ENCODE results near the gene CEMIP.

The CEMIP gene

DNA sequence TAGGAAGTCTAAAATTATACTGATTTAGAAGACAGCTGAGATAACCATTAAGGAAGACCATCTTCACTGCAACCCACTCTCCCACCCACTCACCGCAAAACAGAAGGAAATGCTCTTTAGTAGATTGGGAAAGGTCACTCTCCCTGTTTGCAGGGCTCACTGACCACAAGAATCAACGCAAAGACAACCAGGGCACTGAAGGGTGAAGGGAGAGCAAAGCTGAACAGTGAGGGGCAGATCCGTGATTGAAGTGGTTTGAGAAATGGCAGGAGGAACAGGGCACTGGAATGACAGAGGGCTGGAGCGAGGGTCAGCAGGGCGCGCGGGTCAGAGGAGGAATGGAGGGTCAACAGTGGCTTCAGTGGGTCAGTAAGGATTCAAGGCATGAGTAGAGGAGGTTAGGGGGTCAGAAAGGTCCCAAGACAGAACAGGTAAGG, 209.9 kb downstream of the CEMIP start:
- no peak for DNase-seq

DNA sequence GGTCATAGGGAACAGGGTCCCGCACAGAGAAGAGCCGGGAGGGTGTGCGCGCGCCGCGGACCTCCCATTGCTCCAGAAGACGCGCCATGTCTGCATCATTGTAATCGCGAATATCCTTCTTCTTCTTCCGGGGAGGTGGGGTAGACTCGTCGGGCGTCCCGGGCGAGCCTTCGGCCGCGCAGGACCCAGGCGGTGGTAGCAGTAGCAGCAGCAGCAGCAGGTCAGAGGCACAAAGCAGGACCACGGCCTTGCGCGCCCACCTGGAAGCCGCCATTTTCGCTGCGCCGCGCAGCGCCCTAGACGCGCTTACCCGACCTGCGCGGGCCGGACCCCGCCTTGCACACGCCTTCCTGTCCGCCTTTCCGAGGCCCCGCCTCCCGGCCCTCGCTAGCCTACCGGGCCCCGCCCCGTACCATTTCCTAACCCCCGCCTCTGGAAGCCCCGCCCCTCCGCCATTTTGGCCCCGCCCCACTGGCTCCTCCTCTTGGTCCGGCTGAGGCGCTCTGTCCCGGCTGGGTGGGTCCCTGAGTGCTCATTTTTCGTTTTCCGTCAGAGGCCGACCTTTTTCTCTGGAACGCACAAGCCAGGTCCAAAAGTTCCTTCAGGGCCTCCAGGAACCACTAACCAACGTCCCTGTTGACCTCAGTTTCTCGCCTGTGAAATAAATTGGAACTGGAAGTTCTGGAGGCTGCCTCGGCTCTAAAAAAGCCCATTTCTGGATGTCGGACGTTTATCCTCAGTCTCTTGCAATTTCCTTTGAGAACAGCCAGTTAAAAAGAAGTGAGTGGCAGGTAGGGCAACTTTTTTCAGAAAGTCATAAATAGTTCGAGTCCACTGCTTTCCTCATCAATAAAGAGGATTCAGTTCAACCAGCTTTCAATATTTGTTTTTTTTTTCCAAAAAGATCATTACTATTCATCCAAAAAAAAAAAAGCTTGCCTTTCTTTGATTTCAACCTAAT, 210.6 kb downstream of the CEMIP start, which contains the start of gene MESD:
TSS of gene MESD (minus strand) at position 302 of the 961 bp plus-strand sequence. CDS start at position 274, 28 bp downstream.
- DNase-seq: peak; percentile 98

DNA sequence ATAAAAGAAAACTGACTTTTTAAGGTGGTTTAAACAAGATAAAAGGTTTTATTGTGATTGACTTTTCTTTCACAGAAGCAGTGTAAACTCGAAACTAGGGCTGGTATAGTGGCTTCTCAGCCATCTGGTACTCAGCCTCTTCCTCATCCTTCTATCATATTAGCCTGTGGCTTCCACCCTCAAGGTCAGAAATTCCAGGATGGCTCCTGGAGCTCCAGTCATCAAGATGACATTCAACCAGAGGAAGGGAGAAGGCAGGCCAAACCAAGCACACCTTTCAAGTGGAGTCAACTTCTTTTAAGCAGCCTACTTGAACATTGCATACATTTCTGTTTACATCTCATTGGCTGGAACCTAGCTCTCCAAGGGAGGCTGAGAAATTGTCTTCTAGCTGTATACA, 211.8 kb downstream of the CEMIP start:
- no peak for DNase-seq

DNA sequence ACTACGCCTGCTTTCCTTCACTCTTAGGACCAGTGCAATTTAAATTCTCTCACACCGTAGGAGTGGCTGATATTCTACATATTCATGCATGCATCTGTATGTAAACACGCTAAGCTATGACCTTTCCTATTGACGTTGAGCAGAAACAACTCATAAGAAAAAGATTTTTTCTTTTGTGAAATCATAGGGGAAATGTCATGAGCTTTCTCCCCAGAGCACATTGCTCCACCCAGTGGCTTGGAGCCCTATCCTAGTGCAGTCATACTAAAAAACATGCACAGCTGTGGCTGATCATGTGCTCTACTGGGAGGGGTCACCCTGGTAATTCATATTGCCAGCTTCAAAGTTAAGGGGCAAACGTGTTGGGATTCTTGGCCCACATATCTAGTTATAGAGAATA, 212.3 kb downstream of the CEMIP start:
- peak; percentile 83 for DNase-seq

DNA sequence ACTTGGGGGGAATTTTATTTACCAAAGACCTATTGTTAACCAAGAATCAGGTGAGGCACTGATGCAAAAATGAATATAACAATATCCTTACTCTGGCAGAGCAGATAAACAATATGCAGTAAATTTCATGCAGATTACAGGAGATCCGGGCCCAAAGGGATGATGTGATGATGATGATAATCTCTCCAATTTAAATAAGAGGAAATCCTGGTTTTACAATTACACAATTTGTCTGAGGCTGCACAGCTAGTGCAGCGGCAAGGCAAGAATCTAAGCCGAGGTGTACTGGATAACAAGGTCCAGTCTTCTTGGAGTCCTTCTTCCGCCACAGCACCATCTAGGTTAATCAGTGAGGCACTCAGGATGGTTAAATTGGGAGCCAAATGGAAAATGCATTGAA, 212.8 kb downstream of the CEMIP start:
- DNase-seq: no peak

DNA sequence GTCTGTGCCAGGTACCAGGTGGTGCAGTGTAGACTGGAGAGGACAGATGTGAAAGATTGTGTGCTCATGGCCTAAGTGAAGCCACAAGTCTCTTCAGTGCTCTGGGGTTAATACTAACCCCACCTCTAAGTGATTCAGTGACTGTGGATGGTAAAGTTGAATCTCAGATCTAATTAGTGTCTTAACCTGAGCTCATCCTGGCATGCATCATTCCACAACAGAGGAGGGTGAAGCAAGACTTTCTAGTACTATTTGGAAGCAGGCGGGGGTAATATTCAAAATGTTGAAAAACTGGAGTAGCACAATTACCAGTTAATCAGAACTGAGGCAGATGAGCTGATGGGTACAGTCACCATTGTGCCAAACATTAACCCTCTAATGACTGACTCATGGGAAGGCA, 213.3 kb downstream of the CEMIP start:
- no peak for DNase-seq

DNA sequence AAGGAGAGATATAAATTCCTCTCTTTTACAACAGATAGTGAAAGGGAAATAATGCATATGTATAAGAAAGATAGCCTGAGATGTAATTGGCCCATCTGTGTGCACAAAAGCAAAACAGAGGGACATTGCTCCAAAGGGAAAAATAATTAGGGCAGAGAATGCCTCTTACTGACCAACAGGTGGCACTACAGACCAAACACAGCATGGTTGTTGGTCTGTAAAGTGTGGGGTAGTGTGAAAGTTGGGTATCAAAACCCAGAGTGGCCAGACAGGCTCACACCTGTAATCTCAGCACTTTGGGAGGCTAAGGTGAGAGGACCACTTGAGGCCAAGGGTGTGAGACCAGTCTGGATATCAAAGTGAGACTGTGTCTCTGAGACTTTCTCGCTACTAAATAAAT, 217.1 kb downstream of the CEMIP start:
- DNase-seq: peak; percentile 57

DNA sequence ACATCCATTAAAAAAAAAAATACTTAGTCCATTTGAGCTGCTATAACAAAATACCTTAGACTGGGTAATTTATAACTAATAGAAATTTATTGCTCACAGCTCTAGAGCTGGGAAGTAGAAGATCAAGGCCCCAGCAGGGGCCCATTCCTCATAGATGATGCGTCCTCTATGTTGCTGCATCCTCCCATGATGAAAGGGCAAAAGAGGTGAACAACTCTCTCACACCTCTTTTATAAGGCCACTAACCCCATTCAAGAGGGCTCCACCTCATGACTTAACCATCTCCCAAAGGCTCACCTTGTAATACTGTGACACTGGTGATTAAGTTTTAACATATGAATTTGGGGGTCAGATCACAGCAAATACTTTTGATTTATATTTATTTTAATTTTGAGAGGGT, 218.5 kb downstream of the CEMIP start:
- no peak for DNase-seq

DNA sequence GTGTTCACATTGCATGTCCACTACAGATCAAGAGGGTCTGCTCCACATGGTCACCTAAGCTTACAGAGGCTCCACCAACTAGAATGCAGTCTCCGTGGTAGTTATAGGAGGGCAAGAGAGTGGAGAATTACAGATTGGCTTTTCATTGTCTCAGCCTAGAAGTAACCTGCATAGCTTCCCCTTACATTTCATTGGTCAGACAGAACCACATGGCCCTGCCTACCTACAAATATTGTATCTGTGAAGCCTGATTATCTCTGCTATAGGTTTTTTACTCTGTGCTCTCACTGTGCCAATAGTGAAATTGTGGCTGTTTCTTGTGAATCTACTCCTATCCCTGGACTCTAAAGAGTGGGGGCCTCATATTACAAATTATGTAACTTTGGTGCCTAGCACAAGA, 219.1 kb downstream of the CEMIP start:
- no peak for DNase-seq

DNA sequence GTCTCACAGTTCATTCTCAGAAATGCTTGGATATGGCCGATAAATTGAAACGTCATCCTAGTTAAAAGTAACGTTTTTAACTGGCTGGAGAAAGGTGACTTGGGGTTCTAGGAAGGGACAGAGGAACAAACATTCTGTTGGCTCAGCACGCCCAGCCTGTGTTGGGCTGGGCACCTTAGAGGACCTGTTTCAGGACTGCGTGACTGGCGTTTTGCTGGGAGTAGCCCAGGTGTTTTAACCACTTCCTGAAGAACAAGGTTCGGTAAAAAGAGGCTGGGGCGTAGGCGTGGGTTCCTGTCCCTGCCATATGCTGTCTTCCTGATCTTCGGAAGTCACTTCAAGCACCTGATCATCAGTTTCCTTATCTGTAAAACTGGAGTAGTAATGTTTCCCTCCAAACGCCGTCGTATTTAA, 220.5 kb downstream of the CEMIP start:
- peak; percentile 35 for DNase-seq

DNA sequence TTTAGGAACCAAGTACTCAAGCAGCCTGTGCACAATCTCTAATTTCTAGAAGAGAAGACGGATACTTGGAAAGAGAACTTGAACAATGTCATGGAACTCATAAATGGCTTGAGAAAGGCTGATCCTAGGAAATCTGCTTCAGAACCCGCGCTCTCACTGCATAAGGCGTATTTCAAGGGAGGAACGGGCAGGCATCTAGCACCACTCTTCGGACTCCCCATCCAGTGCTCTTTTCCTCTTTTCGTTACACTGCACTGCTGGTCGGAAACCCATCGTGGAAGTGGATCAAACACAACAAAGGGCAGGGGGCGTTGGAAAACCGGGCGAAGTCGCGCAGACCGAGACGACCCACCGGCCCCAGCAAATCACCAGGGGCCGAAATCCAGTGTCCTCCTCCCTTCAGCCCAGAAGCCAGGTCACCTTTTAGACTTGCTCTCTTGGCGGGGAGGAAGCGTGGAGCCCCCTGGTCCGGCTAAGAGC, 221.0 kb downstream of the CEMIP start:
- DNase-seq: no peak

DNA sequence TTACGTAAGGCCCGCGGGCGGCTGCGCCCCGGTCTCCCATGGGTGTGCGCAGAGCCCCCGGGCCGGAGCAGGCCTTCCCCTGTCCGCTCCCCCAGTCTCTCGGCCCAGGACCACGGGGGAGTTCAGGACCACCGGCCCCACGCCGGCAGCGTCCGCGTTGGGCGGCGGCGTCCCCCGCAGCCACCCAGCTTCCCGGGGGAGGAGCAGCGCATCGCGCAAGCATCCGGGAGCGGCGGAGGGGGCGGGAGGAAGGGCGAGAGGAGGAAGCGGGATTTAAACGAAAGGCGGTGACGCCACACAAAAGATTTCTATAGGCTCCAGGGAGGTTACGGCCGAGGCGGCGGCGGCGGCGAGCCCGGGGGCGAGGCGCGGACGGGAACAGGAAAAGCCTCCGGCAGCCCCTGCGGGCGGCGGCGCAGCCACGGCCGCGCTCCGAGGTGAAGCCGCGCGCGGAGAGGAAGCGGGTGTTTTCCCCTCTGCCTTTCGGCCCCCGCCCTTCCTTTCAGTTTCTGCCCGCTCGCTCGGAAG, 221.5 kb downstream of the CEMIP start, which contains the start of gene TLNRD1:
TSS of gene TLNRD1 (plus strand) at position 300 of the 528 bp plus-strand sequence. CDS start 1,349 bp downstream, outside the sequence.
- peak; percentile 87 for DNase-seq

Measured in hematopoietic multipotent progenitor cell treated with erythropoietin and hydrocortisone succinate and interleukin-3 and kit ligand, for 6 days (in vitro differentiated cells).